ENCODE results near the gene NTM.

NTM gene

GRCh38 chr11:131458421-131458820 lies 88.0 kb downstream of the NTM start:
- DNase-seq, result no peak

- DNase-seq, result no peak
Observed at GRCh38 chr11:131460931-131461330, 90.5 kb downstream of the NTM start.

DNA sequence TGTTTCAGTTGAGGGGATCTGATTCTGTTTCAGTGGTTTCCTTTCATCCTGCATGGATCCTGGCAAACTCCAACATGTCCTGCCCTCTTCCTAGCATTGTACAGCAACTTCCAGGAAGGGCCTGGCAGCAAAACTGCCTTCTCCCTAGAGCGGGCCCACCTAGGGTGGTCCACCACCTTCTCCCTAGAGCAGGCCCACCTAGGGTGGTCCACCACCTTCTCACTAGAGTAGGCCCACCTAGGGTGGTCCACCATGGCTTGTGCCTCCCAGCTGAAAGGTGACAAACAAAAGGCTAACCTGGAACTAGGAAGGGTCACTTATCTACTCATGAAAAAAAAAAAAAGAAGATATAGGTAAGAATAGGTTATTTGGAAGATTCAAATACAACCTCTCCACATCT lies 92.2 kb downstream of the NTM start:
- DNase-seq, result no peak

GRCh38 chr11:131463162-131463561 lies 92.7 kb downstream of the NTM start:
- DNase-seq, result no peak

DNA sequence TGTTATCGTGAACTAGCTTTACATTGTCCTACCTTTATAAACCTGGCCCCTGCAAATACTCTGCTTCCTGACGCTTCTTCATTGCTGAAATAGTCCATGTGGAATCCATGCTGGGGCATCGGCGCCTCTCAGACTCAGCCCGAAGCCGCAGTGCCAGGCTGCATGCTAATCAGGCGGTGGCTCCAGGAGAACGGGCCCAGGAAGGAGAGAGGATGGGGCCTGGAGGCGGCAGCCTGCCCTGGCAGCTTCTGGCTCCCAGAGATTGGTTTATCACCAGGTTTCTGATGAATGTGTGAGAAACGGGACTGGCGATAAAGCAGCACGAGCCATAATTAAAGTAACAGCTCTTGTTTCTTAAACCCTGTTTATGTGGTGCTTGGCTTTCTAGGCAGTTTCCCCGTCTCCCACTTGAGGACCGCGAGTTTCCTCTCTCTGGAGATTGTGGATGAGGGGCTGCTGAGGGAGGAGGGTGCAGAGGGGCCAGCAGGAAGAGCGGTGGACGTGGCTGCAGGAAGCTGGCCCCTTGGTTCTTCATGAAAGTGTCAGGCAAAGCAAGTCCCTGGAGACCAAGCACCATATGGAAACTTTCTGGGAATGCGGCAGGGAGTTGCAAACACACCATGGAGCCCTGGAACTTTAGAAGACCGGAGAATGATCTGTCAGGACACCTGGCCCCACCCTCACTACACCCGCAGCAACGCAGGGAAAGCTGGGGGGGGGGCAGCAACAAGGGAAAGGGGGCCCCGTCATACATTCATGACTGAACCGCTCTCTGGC lies 93.4 kb downstream of the NTM start:
- peak in 34 of 58 donors; percentile 19 to 65 (median 35) for DNase-seq

DNA sequence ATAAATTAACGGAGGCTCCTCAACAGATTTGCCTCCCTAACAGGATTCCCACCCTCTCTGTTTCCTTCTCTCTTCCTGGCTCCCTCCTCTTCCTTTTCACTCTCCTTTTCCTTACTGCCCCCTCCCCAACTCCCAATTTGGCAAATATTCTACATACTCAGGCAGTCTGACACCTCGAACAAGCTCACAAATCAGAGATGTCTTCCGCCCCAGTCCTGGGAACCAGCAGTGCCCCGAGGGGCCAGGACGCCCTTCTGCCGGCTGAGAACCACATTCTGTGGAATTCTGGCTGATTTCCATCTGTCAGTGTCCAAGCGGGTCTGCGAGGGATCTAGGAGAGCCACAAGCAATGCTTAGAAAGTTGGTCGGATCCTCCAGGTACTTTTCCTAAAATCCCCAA lies 94.0 kb downstream of the NTM start:
- DNase-seq, result no peak

DNA sequence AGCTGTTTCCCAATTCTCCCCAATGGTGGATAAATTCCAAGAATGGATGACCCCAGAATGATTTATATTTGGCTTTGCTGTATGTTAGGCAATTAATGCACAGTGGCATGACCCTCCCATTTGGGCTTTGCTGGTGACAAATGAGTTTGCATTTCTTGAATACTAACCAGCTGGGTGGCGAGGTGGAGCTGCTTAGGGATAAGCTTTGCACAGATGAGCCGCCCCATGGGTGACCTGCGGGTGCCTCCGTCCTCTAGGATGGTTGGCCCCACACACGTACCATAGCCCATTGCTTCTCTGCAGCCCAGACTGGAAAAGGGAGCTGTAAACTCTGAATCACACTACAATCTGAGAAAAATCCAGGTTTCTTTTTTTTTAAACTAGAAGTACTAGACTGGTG lies 94.6 kb downstream of the NTM start:
- DNase-seq, result no peak

GRCh38 chr11:131465746-131466145 lies 95.3 kb downstream of the NTM start:
- DNase-seq, result no peak

DNA sequence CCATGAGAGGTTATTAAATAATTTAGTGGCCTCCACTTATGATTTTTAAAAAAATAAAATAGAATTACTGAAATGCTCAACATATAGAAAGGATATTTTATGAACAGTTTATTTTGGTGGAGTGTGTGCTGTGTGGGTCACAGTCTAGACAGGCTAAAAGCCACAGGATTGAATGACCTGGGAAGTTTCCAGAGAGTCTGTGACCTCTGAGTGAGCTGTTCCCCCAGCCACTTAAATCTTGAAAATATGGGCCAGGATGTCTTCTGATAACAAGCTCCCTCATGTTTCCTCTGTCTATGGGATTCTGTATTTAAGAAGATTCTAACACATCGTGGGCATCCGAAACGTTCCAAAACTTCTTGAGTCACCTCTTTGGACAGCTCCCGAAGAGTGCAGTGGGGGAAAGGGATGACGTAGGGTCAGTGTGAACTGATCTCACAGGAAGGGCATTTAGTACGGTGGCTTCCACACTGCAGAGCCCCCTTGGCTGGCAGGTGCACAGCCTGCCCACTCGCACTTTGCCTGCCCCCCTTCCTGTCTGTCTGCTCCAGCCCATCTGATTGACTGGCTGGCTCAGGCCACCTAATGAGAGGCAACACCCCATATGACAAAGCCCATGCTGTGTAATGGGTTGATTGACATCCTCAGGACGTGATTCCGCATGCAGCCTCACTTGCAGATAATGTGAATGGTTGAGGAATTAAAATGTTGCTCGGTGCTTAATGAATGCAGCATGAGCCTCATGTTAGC lies 97.4 kb downstream of the NTM start:
- no peak for DNase-seq

GRCh38 chr11:131468565-131468964 lies 98.2 kb downstream of the NTM start:
- DNase-seq, result peak in 2 of 58 donors; percentile 19 to 53

DNA sequence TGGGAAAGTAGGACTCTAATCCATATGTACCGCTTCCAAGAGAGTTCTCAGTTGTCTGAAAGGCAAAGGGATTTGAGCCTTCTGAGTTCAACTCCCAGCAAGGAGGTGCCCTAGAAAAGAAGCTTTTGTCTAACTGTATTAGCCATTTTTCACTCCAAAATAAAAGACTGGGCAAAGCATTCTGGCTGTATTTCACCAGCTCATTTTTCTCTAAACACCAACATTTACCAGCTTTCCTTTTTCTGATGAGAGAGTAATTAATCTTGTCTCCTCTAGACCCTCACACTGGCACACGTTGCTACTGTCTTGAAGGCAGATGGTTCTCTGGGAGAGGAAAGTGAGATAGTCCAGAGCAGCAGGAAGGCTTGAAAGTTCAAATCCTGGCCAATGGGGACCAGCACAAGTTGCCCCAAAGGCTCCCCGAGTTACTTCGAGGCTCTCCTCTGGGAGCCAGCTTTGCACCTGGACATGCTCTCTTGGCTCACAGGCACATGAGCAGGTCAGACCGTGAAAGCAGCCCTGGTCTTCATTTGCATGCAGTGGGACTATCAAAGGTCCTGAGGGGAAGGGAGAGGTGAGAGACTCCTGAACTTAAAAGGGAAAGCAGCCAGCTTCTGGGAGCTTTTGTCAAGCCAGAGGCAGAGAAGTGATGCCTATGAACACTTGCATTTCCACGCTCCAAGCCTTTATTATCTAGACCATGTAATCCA lies 100.0 kb downstream of the NTM start:
- DNase-seq, result peak in 1 of 58 donors; percentile 30

GRCh38 chr11:131471976-131472375 lies 101.6 kb downstream of the NTM start:
- DNase-seq, result no peak

DNA sequence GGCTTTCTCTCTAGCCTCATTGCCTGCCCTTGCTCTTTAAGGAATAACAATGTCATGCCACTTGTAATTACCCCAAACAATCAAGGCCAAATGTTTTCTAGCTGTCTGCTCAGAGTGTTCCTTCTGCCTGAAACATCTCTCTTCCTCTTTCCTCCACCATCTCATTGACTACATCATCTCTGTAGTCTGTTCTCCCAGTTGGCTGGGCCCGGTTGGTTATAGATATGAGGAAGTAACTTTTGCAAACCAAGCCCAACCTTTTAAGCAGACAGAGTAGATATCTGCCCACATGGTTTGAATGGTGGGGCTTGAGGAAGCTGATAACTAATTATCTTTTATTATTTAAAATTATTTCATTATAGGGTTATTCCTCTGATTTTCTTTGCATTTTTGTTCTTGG lies 104.5 kb downstream of the NTM start:
- DNase-seq, result no peak

- DNase-seq, result no peak
Observed at GRCh38 chr11:131476266-131476665, 105.9 kb downstream of the NTM start.

GRCh38 chr11:131478341-131478740 lies 107.9 kb downstream of the NTM start:
- DNase-seq, result no peak

- no peak for DNase-seq
Observed at GRCh38 chr11:131481303-131481702, 110.9 kb downstream of the NTM start.

DNA sequence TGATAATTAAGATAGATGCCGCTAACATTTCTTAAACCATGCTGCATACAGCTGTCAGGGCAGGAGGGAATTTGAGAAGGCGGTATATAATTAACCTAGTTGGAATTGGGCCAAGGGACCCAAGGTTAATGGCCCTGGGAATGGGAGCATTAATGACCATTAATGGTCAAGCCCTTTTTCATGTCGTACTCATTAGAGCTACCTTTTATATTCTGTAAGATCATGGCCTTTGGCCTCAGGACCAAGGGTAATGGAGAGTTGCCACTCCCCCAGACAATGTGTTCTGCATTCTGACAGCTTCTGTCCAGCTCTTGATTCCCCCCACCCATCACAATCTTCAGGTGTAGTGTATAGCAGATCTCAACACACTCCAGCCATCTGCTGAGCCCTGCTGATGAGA lies 111.6 kb downstream of the NTM start:
- DNase-seq, result no peak

DNA sequence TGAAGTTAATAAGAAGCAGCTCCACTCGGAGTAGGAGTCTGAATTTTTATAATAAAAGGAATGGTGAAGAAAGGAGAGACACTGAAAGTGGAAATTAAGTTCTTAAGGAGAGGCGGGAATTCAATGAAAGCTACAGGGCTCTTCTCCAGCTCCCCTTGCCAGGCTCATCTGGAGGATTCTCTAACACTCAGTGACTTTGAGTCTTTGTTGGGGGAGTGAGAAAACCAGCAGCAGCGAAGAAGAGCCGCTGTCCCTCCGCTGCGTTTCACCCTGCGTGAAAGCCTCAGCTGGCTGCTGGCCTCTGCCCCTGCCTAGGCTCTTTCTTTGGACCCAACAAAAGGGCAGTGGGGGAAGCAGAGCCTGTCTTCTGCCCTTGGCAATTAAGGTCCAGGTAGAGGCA lies 113.0 kb downstream of the NTM start:
- DNase-seq, result peak in 3 of 58 donors; percentile 19 to 21 (median 20)

GRCh38 chr11:131483877-131484276 lies 113.5 kb downstream of the NTM start:
- DNase-seq, result no peak

DNA sequence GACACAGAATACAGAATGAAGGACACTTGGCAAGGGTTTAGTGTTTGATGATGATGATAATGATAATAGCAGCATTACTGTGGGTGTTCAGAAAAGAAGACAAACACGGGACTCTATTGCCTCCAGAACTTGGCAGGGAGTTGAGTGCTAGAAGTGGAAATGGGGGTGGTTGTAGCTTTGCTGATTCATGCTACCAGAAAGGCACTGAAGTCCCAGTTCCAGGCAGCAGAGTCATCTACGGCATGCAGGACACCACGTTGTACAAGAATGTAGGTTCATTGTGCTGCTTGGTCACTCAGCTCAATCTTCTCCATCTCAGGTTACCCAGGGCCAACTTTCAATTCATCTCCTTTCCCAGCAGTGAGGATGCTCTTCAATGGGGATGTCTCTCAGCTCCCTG lies 115.7 kb downstream of the NTM start:
- DNase-seq, result peak in 22 of 58 donors; percentile 15 to 79 (median 40)

DNA sequence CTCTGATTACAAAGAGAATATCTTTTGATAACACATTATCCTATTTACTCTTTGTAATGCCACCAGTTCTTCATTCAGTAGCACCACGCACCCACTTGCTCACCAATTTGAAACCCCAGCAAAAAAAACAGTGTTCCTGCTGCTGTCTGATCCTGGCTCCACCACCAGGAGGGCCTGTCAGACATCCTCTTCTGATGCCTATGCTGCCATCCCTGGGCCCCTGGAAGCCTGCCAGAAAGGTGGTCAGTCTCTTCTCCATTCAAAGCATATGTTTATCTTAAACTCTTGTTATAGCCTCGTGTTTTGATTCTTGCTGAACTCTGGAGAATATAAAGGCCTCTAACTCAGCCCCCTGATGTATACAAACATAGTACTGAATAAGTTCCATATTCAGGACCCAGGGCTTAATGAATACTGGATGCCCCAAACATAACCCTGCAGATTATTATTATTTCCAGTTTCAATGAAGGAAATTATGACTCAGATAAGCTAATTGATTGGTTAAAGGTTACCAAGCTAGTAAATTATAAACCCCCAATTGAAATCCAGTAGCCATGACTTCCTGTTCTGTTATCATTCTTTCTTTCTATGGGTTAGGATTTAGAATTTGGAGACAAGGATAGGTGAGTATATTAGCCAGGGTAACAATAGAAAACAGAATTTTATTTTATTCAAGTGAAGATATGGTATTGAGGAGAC lies 116.7 kb downstream of the NTM start:
- peak in 1 of 58 donors; percentile 31 for DNase-seq
